ENCODE measurements around the gene ATOSB.

The ATOSB gene

DNA sequence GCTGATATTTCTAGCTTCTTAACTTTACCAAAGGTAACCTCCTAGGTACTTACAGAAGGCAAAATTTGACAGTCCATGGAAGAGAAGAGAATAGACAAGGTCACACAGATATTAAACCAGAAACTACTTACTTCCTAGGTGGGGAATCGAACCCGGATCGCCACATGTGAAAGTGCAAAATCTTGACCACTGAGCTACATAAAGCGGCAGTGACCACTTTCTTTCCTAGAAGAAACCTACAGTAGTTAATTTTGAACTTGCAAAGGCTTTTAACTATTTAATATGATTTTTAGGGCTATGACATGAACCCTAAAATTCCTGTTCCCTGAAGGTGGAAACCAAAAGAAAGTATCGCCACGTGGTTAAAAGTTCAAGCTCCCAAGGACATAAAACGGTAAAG is 20.3 kb upstream of the ATOSB start:
- ATAC-seq, result no peak
- Mint-ChIP-seq H3K27me3 (peaks cover 22% of the 10 kb centered on the region), H3K9me3 (peaks cover 4% of the 10 kb centered on the region)

DNA sequence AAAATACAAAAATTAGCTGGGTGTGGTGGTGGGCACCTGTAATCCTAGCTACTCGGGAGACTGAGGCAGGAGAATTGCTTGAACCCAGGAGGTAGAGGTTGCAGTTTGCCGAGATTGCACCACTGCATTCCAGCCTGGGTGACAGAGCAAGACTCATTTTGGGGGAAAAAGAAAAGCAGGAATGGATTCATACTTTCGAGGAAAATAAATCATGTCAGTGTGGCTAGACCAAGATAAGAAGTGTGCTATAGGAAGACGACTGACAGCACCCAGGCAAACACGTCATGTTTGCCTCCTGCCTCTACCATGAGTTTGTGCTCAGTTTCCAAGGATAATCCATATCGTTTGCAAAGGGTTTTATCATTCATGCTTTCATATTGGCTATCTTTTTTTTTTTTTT is 19.3 kb upstream of the ATOSB start:
- Mint-ChIP-seq H3K9me3 (peaks cover 2% of the 10 kb centered on the region), H3K4me1 (no peaks in the 10 kb centered on the region), H3K27ac (no peak overlapping the region), H3K27me3 (peaks cover 22% of the 10 kb centered on the region), H3K36me3 (no peaks in the 10 kb centered on the region), H3K4me3 (no peak overlapping the region)
- no peak for ATAC-seq

More for the DNA sequence above, 20.3 kb upstream of the ATOSB start:
- Mint-ChIP-seq H3K27ac (no peak overlapping the region), H3K36me3 (no peaks in the 10 kb centered on the region), H3K4me1 (no peaks in the 10 kb centered on the region), H3K4me3 (no peak overlapping the region)

DNA sequence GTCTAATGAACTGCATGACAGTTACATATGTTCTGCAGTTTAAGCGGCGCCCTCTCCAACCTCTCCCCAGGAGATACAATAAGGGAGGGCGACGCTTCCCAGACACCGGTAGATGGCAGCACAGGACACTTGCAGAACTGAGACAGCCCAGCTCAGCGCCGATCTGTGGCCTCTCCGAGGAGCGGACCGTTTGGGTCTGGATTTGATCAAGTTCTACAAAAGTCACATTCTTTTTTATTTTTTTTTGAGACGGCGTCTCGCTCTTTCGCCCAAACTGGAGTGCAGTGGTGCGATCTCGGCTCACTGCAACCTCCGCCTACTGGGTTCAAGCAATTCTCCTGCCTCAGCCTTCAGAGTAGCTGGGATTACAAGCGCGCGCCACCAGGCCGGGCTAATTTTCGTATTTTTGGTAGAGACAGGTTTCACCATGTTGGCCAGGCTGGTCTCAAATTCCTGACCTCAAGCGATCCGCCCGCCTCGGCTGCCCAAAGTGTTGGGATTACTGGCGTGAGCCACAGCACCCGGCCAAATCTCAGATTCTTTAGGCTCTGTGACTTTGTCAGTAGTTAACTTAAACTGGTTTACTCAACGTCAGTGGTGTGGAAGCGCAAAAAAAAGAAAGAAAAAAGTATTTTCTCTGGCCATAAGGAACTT is 1.4 kb upstream of the ATOSB start:
- Mint-ChIP-seq H3K36me3 (no peaks in the 10 kb centered on the region), H3K27ac (peak overlapping the region; percentile 75), H3K4me3 (peak overlapping the region; percentile 86), H3K4me1 (peaks cover 39% of the 10 kb centered on the region), H3K27me3 (peaks cover 17% of the 10 kb centered on the region), H3K9me3 (no peaks in the 10 kb centered on the region)
- ATAC-seq, result peak; percentile 82

DNA sequence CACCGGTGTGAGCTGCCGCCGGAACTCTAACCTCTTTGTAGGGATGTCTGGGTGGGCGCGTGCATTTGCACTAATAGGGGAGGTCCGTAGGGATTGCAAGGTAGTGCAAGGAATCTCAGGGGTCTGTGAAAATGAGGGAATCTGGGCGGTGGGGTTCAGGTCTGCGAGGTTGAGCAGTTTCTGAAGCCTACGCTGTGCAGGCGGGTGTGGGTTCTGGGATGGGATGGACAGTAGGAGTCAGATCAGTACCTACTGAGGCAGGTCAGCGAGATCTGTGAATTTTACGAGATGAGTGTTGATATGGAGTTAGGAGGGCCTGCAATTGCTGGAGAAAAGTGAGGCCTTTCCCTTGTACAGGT is 856 bp upstream of the ATOSB start:
- ATAC-seq, result no peak
- Mint-ChIP-seq H3K27me3 (peaks cover 14% of the 10 kb centered on the region), H3K36me3 (no peaks in the 10 kb centered on the region), H3K27ac (peak overlapping the region; percentile 75), H3K4me3 (peak overlapping the region; percentile 86), H3K9me3 (no peaks in the 10 kb centered on the region), H3K4me1 (peaks cover 44% of the 10 kb centered on the region)

DNA sequence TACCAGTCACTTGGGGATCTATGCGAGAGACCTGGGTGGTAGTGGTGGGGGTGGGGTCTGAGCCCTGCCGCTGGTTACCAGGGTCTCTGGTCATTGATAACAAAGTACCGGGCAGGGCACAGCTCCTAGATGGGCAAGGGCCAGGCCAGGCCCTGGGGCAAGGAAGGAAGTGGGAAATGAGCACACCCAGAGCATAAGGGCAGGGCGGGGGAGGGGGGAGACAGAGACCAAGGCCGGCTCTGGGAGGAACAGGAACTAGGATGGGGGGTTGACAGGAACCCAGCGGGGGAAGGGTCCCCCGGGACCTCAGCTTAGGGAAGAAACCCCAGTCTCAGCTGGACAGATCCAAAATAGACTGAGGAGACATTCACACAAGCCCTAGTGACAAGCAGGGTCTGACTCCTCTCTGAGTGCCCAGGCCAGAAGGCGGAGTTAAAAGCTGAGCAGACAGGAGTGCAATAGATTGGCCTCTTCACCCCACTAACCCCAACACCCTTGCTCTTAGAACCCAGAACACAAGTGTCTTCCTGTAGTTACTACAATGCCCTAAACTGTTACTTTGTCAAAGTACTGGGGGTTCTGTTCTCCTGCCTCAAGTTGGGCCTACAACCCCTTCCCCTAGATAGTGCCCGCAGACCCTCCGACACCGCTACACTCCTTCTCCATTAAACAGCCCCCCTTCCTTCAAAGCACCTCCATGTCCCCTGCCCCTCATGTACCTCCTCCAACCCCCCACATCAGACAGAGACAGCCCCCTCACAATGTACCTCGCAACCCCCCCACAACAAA is 628 bp downstream of the ATOSB start:
- ATAC-seq, result no peak
- Mint-ChIP-seq H3K36me3 (no peaks in the 10 kb centered on the region), H3K4me1 (peaks cover 56% of the 10 kb centered on the region), H3K9me3 (no peaks in the 10 kb centered on the region), H3K27me3 (peaks cover 3% of the 10 kb centered on the region), H3K27ac (peak overlapping the region; percentile 75), H3K4me3 (peak overlapping the region; percentile 86)

- Mint-ChIP-seq H3K27me3 (no peaks in the 10 kb centered on the region), H3K4me3 (peak overlapping the region; percentile 86), H3K9me3 (no peaks in the 10 kb centered on the region), H3K36me3 (no peaks in the 10 kb centered on the region), H3K27ac (peak overlapping the region; percentile 75), H3K4me1 (peaks cover 64% of the 10 kb centered on the region)
- ATAC-seq, result peak; percentile 13
Measured at GRCh38 chr9:35114113-35114839, 1.4 kb downstream of the ATOSB start.

DNA sequence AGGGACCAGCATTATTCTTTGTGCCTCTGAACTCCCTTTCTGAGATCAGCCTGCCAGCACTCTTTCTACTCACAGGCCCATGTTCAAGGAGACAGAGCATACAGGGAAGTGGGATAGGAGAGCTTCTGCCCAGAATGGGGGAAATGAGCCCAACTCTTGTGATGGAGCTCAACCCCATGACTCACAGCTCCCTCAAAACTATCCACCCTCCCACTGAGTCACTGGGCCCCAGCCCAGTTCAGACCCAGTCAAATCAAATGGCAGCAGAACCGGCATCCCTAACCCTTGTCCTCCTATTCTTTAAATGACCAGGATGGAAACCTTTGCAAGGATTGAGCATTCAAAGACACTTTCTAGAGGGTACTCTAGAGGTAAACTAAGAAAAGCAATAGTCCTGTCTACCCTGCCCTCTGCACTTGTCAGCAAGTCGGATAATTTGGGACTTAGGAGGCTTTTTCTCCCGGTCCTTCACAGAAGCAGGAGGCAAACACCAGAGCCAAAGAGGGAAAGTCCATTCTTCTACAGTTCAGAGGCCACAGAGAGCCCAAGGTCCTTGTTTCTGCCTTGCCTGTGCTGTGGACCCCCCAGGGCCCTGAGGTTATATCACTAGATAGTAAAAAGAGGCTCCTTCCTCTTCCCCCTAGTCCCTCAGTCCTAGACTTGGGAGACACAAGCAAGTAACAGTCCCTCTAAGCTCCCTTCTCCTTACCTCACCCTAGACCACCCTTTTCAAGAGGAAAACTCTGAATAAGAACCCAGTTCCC is 3.2 kb downstream of the ATOSB start:
- H3K9me3 Mint-ChIP-seq, result no peaks in the 10 kb centered on the region
- ATAC-seq, result no peak
- peak overlapping the region; percentile 88 for H3K27ac Mint-ChIP-seq
- peaks cover 64% of the 10 kb centered on the region for H3K4me1 Mint-ChIP-seq
- no peaks in the 10 kb centered on the region for H3K36me3 Mint-ChIP-seq
- peak overlapping the region; percentile 76 for H3K4me3 Mint-ChIP-seq
- no peaks in the 10 kb centered on the region for H3K27me3 Mint-ChIP-seq

DNA sequence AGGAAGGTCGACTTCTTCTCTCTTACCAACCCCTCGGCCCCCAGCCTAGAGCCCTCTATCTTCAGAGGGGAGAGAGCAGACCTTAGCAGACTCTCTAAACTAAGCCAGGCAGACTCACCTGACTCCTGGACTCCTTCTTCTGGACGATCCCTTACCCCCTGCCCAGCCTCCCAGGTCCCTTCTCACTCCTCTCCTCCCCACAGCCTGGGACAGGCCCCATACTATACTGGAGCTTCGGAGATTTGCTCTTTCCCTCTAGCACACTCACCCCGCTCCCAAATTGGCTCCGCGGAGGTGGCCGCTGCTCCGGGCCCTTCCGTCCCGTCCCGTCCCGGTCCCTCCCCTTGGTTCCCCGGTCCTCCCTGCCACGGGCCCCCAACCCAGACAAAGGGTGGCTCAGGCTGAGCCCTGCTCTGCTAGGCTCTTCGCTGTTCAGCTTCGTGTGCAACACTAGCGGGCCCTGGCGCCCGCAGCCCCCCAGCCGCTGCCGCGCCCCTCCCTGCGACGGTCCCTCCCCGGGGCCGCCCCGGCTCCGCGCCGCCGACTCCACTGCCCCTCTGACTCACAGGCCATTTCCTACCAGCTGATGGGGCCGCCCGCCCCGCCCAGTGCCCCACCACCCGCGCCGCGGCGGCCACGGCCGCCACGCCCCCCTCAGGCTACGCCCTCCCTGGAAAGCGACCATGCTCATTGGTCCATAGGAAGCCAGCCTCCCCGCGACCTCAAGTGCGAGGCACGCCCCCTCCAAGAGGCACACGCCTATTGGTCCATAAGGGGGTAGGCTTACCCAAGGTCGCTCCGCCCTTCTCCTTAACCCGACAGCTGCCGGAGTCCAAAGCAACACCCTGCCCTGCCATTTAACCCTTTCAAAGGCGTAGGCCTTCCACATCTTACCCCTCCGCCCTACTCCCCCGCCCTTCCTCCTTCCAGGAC is 4.4 kb downstream of the ATOSB start:
- peaks cover 57% of the 10 kb centered on the region for H3K4me1 Mint-ChIP-seq
- H3K27ac Mint-ChIP-seq, result peak overlapping the region; percentile 88
- peak; percentile 89 for ATAC-seq
- no peaks in the 10 kb centered on the region for H3K9me3 Mint-ChIP-seq
- peak overlapping the region; percentile 76 for H3K4me3 Mint-ChIP-seq
- peaks cover 1% of the 10 kb centered on the region for H3K36me3 Mint-ChIP-seq
- H3K27me3 Mint-ChIP-seq, result no peaks in the 10 kb centered on the region

GRCh38 chr9:35110327-35110761 is 5.3 kb downstream of the ATOSB start:
- ATAC-seq, result no peak
- Mint-ChIP-seq H3K9me3 (no peaks in the 10 kb centered on the region), H3K4me1 (peaks cover 48% of the 10 kb centered on the region), H3K36me3 (peaks cover 10% of the 10 kb centered on the region), H3K27ac (peak overlapping the region; percentile 88), H3K4me3 (no peak overlapping the region), H3K27me3 (no peaks in the 10 kb centered on the region)

GRCh38 chr9:35108946-35109575 is 6.6 kb downstream of the ATOSB start:
- Mint-ChIP-seq H3K4me1 (peaks cover 35% of the 10 kb centered on the region), H3K27me3 (no peaks in the 10 kb centered on the region), H3K4me3 (no peak overlapping the region), H3K36me3 (peaks cover 16% of the 10 kb centered on the region), H3K27ac (no peak overlapping the region), H3K9me3 (no peaks in the 10 kb centered on the region)
- ATAC-seq, result no peak

DNA sequence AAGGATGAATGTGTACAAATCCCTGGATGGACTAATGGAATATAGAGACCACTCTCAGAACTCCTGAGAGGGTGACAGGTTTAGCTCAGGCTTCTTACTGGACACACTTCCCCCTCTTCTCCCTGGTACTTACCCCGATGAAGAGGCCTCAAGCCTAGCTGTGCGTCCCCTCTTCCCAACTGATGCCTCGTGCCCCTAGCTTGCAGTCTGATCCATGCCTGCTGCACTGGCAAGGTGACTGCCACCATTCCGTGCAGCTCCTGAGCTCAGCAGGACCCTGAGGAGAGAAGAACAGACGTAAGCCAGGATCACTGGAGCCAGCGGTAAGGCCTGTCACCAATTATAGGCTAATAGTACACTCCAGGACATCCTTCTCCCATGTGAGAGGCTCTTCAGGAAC is 7.2 kb downstream of the ATOSB start:
- H3K4me3 Mint-ChIP-seq, result no peak overlapping the region
- no peak for ATAC-seq
- H3K9me3 Mint-ChIP-seq, result no peaks in the 10 kb centered on the region
- no peak overlapping the region for H3K27ac Mint-ChIP-seq
- peaks cover 34% of the 10 kb centered on the region for H3K4me1 Mint-ChIP-seq
- no peaks in the 10 kb centered on the region for H3K27me3 Mint-ChIP-seq
- peaks cover 16% of the 10 kb centered on the region for H3K36me3 Mint-ChIP-seq

- Mint-ChIP-seq H3K9me3 (no peaks in the 10 kb centered on the region), H3K27me3 (no peaks in the 10 kb centered on the region), H3K4me1 (peaks cover 37% of the 10 kb centered on the region), H3K4me3 (no peak overlapping the region), H3K27ac (no peak overlapping the region), H3K36me3 (peaks cover 16% of the 10 kb centered on the region)
- ATAC-seq, result no peak
Measured at GRCh38 chr9:35107297-35108290, 8.1 kb downstream of the ATOSB start.

DNA sequence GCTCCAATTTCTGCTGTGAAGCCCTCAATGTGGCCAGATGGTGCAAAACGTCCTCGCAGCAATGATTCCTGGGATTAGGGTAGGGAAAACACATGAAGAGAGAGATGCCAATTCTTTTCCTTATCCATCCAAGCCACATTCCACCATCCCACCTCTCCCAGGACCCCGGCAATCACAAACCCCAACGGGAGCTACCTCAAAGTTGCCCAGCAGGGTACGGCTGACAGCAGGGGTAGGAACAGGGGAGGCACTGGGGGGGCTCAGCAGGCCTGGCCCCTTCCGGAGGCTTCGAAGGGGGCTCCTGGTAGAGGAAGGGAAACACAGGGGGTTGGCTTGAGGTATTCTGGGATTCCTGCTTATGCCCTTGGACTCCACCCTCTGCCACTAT is 9.3 kb downstream of the ATOSB start:
- ATAC-seq, result no peak
- H3K36me3 Mint-ChIP-seq, result peaks cover 17% of the 10 kb centered on the region
- H3K27me3 Mint-ChIP-seq, result no peaks in the 10 kb centered on the region
- H3K9me3 Mint-ChIP-seq, result no peaks in the 10 kb centered on the region
- H3K4me1 Mint-ChIP-seq, result peaks cover 39% of the 10 kb centered on the region
- H3K27ac Mint-ChIP-seq, result no peak overlapping the region
- no peak overlapping the region for H3K4me3 Mint-ChIP-seq
